DMS 273 treated with DMSO at 0.1 percent for 48 hours (cell line): ENCODE results near the gene UBL3.

ENCODE experiments used
- DNase-seq: peaks from one replicate; lab custom pipeline; 2025; lab: John Stamatoyannopoulos, UW

The UBL3 gene

GRCh38 chr13:29758531-29759114 lies 91.8 kb downstream of the UBL3 start:
- DNase-seq, result no peak

GRCh38 chr13:29756506-29756905 lies 93.9 kb downstream of the UBL3 start:
- DNase-seq, result no peak

- DNase-seq, result no peak
Measured at GRCh38 chr13:29754473-29754806, 96.0 kb downstream of the UBL3 start.

GRCh38 chr13:29753618-29754472 lies 96.6 kb downstream of the UBL3 start:
- no peak for DNase-seq

GRCh38 chr13:29752175-29752574 lies 98.2 kb downstream of the UBL3 start:
- no peak for DNase-seq

- no peak for DNase-seq
Measured at GRCh38 chr13:29750183-29750530, 100.3 kb downstream of the UBL3 start.

- DNase-seq, result no peak
Measured at GRCh38 chr13:29749401-29750182, 100.8 kb downstream of the UBL3 start.

- DNase-seq, result no peak
Measured at GRCh38 chr13:29748097-29748496, 102.3 kb downstream of the UBL3 start.

- no peak for DNase-seq
Measured at GRCh38 chr13:29746148-29746677, 104.2 kb downstream of the UBL3 start.

GRCh38 chr13:29745704-29746103 lies 104.7 kb downstream of the UBL3 start:
- DNase-seq, result no peak

- DNase-seq, result no peak
Measured at GRCh38 chr13:29743201-29743786, 107.1 kb downstream of the UBL3 start.

- DNase-seq, result no peak
Measured at GRCh38 chr13:29740961-29741360, 109.5 kb downstream of the UBL3 start.

GRCh38 chr13:29737061-29737460 lies 113.4 kb downstream of the UBL3 start:
- no peak for DNase-seq

GRCh38 chr13:29733147-29733611 lies 117.2 kb downstream of the UBL3 start:
- no peak for DNase-seq

- no peak for DNase-seq
Measured at GRCh38 chr13:29730253-29730652, 120.2 kb downstream of the UBL3 start.

GRCh38 chr13:29722415-29722814 lies 128.0 kb downstream of the UBL3 start:
- DNase-seq, result no peak

- DNase-seq, result no peak
Measured at GRCh38 chr13:29721766-29722165, 128.7 kb downstream of the UBL3 start.

GRCh38 chr13:29718694-29719093 lies 131.7 kb downstream of the UBL3 start:
- no peak for DNase-seq

GRCh38 chr13:29716493-29716892 lies 133.9 kb downstream of the UBL3 start:
- DNase-seq, result no peak
